SU-DHL-6 (cell line): ENCODE measurements around the gene STAT1.

Experiments used
- EZH2phosphoT487 ChIP-seq: fragments of 200-600 bp; sonication (generic), shearing (Covaris generic); conservative IDR thresholded peaks from 2 replicates; pipeline ENCODE4 v1.6.1; 2018; ENCODE audit warnings: mild to moderate bottlenecking, antibody characterized with exemption, low read length, moderate library complexity, mixed read lengths
- TF ChIP-seq, protein P1 (sequence below): fragments of 200-600 bp; sonication (generic); IDR thresholded peaks from one replicate; pipeline ENCODE4 v1.5.1; 2017; ENCODE audit warnings: antibody characterized with exemption, mild to moderate bottlenecking, low read length, moderate library complexity; ENCODE audit not compliant: insufficient read depth, poor library complexity, severe bottlenecking

DNA sequence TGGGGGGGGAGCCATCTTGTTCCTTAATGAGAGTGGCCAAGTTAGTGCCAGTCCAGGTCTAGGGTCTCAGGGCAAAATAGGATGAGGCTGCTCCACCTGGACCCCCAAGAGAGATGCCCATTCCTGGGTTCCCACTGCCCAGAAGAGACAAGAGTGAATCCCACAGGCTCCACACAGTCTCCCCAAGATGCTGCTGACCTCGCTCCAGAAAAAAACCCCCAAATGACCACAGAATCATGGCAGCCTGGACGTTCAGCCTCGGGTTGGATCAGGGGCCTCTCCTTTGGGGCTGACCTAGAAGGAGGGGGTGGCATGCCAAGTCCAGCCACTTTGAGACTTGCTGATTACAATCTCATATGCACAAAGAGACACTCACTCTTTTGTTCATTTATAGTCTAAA, 25.1 kb downstream of the STAT1 start:
- TF ChIP-seq, protein P1, sequence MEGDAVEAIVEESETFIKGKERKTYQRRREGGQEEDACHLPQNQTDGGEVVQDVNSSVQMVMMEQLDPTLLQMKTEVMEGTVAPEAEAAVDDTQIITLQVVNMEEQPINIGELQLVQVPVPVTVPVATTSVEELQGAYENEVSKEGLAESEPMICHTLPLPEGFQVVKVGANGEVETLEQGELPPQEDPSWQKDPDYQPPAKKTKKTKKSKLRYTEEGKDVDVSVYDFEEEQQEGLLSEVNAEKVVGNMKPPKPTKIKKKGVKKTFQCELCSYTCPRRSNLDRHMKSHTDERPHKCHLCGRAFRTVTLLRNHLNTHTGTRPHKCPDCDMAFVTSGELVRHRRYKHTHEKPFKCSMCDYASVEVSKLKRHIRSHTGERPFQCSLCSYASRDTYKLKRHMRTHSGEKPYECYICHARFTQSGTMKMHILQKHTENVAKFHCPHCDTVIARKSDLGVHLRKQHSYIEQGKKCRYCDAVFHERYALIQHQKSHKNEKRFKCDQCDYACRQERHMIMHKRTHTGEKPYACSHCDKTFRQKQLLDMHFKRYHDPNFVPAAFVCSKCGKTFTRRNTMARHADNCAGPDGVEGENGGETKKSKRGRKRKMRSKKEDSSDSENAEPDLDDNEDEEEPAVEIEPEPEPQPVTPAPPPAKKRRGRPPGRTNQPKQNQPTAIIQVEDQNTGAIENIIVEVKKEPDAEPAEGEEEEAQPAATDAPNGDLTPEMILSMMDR = no peak
- TF ChIP-seq EZH2phosphoT487 = no peak
